Suprapubic skin (tissue), 4 donors: Measurements from ENCODE around the gene SEC16B. TPM values are rescaled to one million over a fixed set of nuclear protein-coding genes. Genes with fewer than 3 reads are reported as not detected.

ENCODE experiments used
- DNase-seq, 2 donors: peaks; one replicate each; pipeline ENCODE4 v3.0.0-alpha.2; 2019; ENCODE audit warnings: low spot score in 2 of 2
- H3K27ac ChIP-seq: fragments of 200-600 bp; sonication (generic); one replicate; pipeline ENCODE4 v1.5.1; 2019
- H3K27me3 ChIP-seq: fragments of 200-600 bp; sonication (generic); one replicate; pipeline ENCODE4 v1.5.1; 2019
- H3K36me3 ChIP-seq: fragments of 200-600 bp; sonication (generic); one replicate; pipeline ENCODE4 v1.5.1; 2019
- H3K4me1 ChIP-seq: fragments of 200-600 bp; sonication (generic); one replicate; pipeline ENCODE4 v1.5.1; 2019
- H3K4me3 ChIP-seq: fragments of 200-600 bp; sonication (generic); one replicate; pipeline ENCODE4 v1.5.1; 2019; ENCODE audit warnings: mild to moderate bottlenecking
- H3K9me3 ChIP-seq: fragments of 200-600 bp; sonication (generic); one replicate; pipeline ENCODE4 v1.5.1; 2019
- EP300 ChIP-seq: sonication (generic); formaldehyde crosslinking; IDR thresholded peaks from one replicate; pipeline ENCODE4 v1.6.1; 2017; ENCODE audit warnings: antibody characterized with exemption
- POLR2A ChIP-seq, 2 donors: fragments of 450-650 bp; IDR thresholded peaks; one replicate each; pipeline ENCODE4 v1.6.1; 2017; ENCODE audit warnings: antibody characterized with exemption in 2 of 2, mild to moderate bottlenecking in 2 of 2, moderate library complexity in 2 of 2
- POLR2AphosphoS5 ChIP-seq, 3 donors: sonication (generic); formaldehyde crosslinking; IDR thresholded peaks; one replicate each; pipeline ENCODE4 v1.6.1; 2017; ENCODE audit warnings: antibody characterized with exemption in 3 of 3
- WGBS: methylation state at CpG from one replicate; pipeline ENCODE4 v1.1.5; 2018; 5-methylcytosine and 5-hydroxymethylcytosine counted together
- total RNA-seq, 4 donors: library from RNA; depleted of rRNA; stranded (reverse); fragments of >200 nt; gene quantifications; one replicate each; pipeline ENCODE4 v1.1.0, GENCODE V29; 2016
- TF ChIP-seq, protein P1 (sequence below), 2 donors: fragments of 200-600 bp in 1 of 2; fragments of 450-650 bp in 1 of 2; sonication (generic) in 1 of 2; IDR thresholded peaks; one replicate each; pipeline ENCODE4 v1.5.1; 2016 to 2019; ENCODE audit warnings: antibody characterized with exemption in 2 of 2, mild to moderate bottlenecking in 1 of 2, moderate library complexity in 1 of 2

Gene SEC16B
- total RNA-seq, 4 donors from 2014 or later, result 1.7 to 6.4 (median 2.5) TPM

- TF ChIP-seq, protein P1, sequence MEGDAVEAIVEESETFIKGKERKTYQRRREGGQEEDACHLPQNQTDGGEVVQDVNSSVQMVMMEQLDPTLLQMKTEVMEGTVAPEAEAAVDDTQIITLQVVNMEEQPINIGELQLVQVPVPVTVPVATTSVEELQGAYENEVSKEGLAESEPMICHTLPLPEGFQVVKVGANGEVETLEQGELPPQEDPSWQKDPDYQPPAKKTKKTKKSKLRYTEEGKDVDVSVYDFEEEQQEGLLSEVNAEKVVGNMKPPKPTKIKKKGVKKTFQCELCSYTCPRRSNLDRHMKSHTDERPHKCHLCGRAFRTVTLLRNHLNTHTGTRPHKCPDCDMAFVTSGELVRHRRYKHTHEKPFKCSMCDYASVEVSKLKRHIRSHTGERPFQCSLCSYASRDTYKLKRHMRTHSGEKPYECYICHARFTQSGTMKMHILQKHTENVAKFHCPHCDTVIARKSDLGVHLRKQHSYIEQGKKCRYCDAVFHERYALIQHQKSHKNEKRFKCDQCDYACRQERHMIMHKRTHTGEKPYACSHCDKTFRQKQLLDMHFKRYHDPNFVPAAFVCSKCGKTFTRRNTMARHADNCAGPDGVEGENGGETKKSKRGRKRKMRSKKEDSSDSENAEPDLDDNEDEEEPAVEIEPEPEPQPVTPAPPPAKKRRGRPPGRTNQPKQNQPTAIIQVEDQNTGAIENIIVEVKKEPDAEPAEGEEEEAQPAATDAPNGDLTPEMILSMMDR (IDR thresholded peaks at IDR 0.05), result no peak
- no peak for TF ChIP-seq POLR2A (IDR thresholded peaks at IDR 0.05)
- no peak for TF ChIP-seq POLR2AphosphoS5 (IDR thresholded peaks at IDR 0.05)
- no peak for TF ChIP-seq EP300
- 37% methylated on average over 3 of the region's 3 CpGs for WGBS
- H3K9me3 ChIP-seq, result no peaks in the 10 kb centered on the region
- no peak for DNase-seq
- no peak overlapping the region for H3K27ac ChIP-seq
- H3K4me1 ChIP-seq, result peaks cover 14% of the 10 kb centered on the region
- no peaks in the 10 kb centered on the region for H3K36me3 ChIP-seq
- H3K27me3 ChIP-seq, result no peaks in the 10 kb centered on the region
- no peak overlapping the region for H3K4me3 ChIP-seq
Observed at GRCh38 chr1:177912991-177913390, 56.9 kb downstream of the SEC16B start.

GRCh38 chr1:177909416-177909815 is 60.4 kb downstream of the SEC16B start:
- Histone ChIP-seq H3K27ac (no peak overlapping the region), H3K4me3 (no peak overlapping the region), H3K27me3 (no peaks in the 10 kb centered on the region), H3K36me3 (no peaks in the 10 kb centered on the region), H3K4me1 (peaks cover 26% of the 10 kb centered on the region), H3K9me3 (no peaks in the 10 kb centered on the region)
- TF ChIP-seq POLR2A (IDR thresholded peaks at IDR 0.05), result no peak
- no peak for TF ChIP-seq EP300
- no peak for TF ChIP-seq POLR2AphosphoS5 (IDR thresholded peaks at IDR 0.05)
- TF ChIP-seq, protein P1 (IDR thresholded peaks at IDR 0.05), result no peak
- no peak for DNase-seq
- WGBS, result 10% methylated on average over 2 of the region's 2 CpGs

GRCh38 chr1:177907000-177907399 is 62.9 kb downstream of the SEC16B start:
- H3K4me3 ChIP-seq, result no peak overlapping the region
- no peak overlapping the region for H3K27ac ChIP-seq
- no peaks in the 10 kb centered on the region for H3K36me3 ChIP-seq
- H3K9me3 ChIP-seq, result no peaks in the 10 kb centered on the region
- no peak for TF ChIP-seq EP300
- TF ChIP-seq POLR2AphosphoS5 (IDR thresholded peaks at IDR 0.05), result no peak
- no peak for TF ChIP-seq POLR2A (IDR thresholded peaks at IDR 0.05)
- TF ChIP-seq, protein P1 (IDR thresholded peaks at IDR 0.05), result no peak
- H3K4me1 ChIP-seq, result peaks cover 26% of the 10 kb centered on the region
- WGBS, result 38% methylated on average over 5 of the region's 5 CpGs
- no peaks in the 10 kb centered on the region for H3K27me3 ChIP-seq
- no peak for DNase-seq

DNA sequence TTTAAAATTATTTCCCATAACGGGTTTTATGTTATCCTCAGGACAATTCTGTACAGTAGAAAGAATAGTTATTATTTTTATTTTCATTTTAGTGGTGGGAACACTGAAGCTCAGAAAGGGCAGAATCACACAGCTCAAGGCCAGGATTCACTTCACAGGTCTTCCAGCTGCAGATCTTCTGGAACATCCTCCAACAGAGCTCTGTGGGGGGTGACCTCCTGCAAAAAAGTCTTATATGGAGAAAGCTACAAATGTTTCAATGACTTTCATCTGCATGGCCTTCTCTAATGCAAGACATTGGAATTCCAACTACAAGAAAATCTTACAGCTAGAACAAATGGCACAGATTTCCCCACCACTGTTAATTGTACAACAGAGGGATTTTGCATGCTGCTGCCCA is 64.2 kb downstream of the SEC16B start:
- H3K27ac ChIP-seq, result no peak overlapping the region
- H3K9me3 ChIP-seq, result no peaks in the 10 kb centered on the region
- H3K27me3 ChIP-seq, result no peaks in the 10 kb centered on the region
- no peaks in the 10 kb centered on the region for H3K36me3 ChIP-seq
- H3K4me3 ChIP-seq, result no peak overlapping the region
- TF ChIP-seq POLR2A (IDR thresholded peaks at IDR 0.05), result no peak
- TF ChIP-seq, protein P1 (IDR thresholded peaks at IDR 0.05), result no peak
- no peak for TF ChIP-seq POLR2AphosphoS5 (IDR thresholded peaks at IDR 0.05)
- no peak for TF ChIP-seq EP300
- peaks cover 26% of the 10 kb centered on the region for H3K4me1 ChIP-seq
- no peak for DNase-seq
- 89% methylated on average over 1 of the region's 1 CpG for WGBS

GRCh38 chr1:177902266-177902665 is 67.6 kb downstream of the SEC16B start:
- Histone ChIP-seq H3K36me3 (no peaks in the 10 kb centered on the region), H3K27ac (no peak overlapping the region), H3K9me3 (no peaks in the 10 kb centered on the region), H3K27me3 (no peaks in the 10 kb centered on the region), H3K4me1 (peaks cover 6% of the 10 kb centered on the region), H3K4me3 (no peak overlapping the region)
- 69% methylated on average over 5 of the region's 5 CpGs for WGBS
- TF ChIP-seq EP300, result no peak
- TF ChIP-seq, protein P1 (IDR thresholded peaks at IDR 0.05), result no peak
- DNase-seq, result no peak
